Smooth muscle cell (in vitro differentiated cells): ENCODE measurements around the gene MOCS1. TPM values are rescaled to one million over a fixed set of nuclear protein-coding genes. Genes with fewer than 3 reads are reported as not detected.

Experiments used
- DNase-seq: peaks from one replicate; lab custom pipeline; 2025; ENCODE audit not compliant: unreplicated experiment; lab: John Stamatoyannopoulos, UW
- H2AFZ ChIP-seq: fragments of 200-600 bp; sonication (generic); 2 replicates; pipeline ENCODE4 v1.6.0; 2016; ENCODE audit warnings: antibody characterized with exemption, low read depth, mild to moderate bottlenecking
- H3F3A ChIP-seq: fragments of 200-600 bp; sonication (generic); 2 replicates; pipeline ENCODE4 v1.6.0; 2017; ENCODE audit warnings: antibody characterized with exemption, low read depth
- H3K27ac ChIP-seq: fragments of 200-600 bp; sonication (generic); 2 replicates; pipeline ENCODE4 v1.5.1; 2016; ENCODE audit warnings: low read depth, mild to moderate bottlenecking
- H3K27me3 ChIP-seq: fragments of 200-600 bp; sonication (generic); 2 replicates; pipeline ENCODE4 v1.6.1; 2016; ENCODE audit warnings: low read depth, mild to moderate bottlenecking
- H3K36me3 ChIP-seq: fragments of 200-600 bp; sonication (generic); 2 replicates; pipeline ENCODE4 v1.5.1; 2016; ENCODE audit warnings: low read depth
- H3K4me1 ChIP-seq: fragments of 200-600 bp; sonication (generic); 2 replicates; pipeline ENCODE4 v1.5.1; 2016; ENCODE audit warnings: low read depth
- H3K4me2 ChIP-seq: fragments of 200-600 bp; sonication (generic); 2 replicates; pipeline ENCODE4 v1.6.0; 2016; ENCODE audit warnings: mild to moderate bottlenecking
- H3K4me3 ChIP-seq: fragments of 200-600 bp; sonication (generic); 2 replicates; pipeline ENCODE4 v1.5.1; 2016; ENCODE audit warnings: mild to moderate bottlenecking
- H3K79me2 ChIP-seq: fragments of 200-600 bp; sonication (generic); 2 replicates; pipeline ENCODE4 v1.6.0; 2016; ENCODE audit warnings: low read depth, mild to moderate bottlenecking
- H3K9ac ChIP-seq: fragments of 200-600 bp; sonication (generic); 2 replicates; pipeline ENCODE4 v1.6.0; 2016; ENCODE audit warnings: low read depth
- H3K9me3 ChIP-seq: fragments of 200-600 bp; sonication (generic); replicated peaks from 2 replicates; pipeline ENCODE4 v1.5.1; 2016; ENCODE audit warnings: low read depth
- H4K20me1 ChIP-seq: fragments of 200-600 bp; sonication (generic); 2 replicates; pipeline ENCODE4 v1.6.0; 2016; ENCODE audit warnings: low read depth
- WGBS: methylation state at CpG from one replicate; pipeline ENCODE4 v1.1.7; 2016; ENCODE audit warnings: low lambda C conversion rate; 5-methylcytosine and 5-hydroxymethylcytosine counted together
- polyA plus RNA-seq: library from polyadenylated mRNA; unstranded; fragments of >200 nt; fragmentation: Nextera tagmentation; extraction: Ambion mirVana; gene quantifications from 2 replicates; pipeline ENCODE4 v1.2.1, GENCODE V29; 2016
- total RNA-seq: library from RNA; depleted of rRNA; stranded (reverse); fragments of >200 nt; gene quantifications from 2 replicates; pipeline ENCODE4 v1.2.3, GENCODE V29; 2014
- TF ChIP-seq, protein P1 (sequence below): fragments of 200-600 bp; sonication (generic); IDR thresholded peaks from 2 replicates; pipeline ENCODE4 v1.5.1; 2017; ENCODE audit warnings: borderline replicate concordance, mild to moderate bottlenecking, antibody characterized with exemption; ENCODE audit not compliant: insufficient read depth, poor library complexity, severe bottlenecking

MOCS1 gene
- total and polyA plus RNA-seq, 2 experiments from 2014 or later, result 7.7 to 12.1 TPM

DNA sequence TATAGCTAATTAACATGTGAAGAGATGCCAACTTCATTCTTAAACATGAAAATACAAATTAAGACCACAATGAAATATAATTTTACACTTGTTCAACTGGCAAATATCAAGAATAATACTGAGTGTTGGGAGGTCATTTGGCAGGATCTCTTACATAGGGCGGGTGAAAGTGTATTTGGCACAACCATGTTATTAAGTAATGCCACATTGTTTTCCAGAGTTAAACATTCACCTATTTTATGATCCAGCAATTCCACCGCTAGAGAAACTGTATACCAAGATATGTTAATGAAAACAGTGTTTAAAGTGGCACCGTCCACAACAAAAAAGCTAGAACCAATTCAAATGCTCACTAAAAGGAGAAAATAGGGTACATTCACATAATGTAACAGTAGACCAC lies 14.1 kb downstream of the MOCS1 start:
- WGBS, result 96% methylated on average over 3 of the region's 3 CpGs
- no peak overlapping the region for H3K27ac ChIP-seq
- TF ChIP-seq, protein P1, sequence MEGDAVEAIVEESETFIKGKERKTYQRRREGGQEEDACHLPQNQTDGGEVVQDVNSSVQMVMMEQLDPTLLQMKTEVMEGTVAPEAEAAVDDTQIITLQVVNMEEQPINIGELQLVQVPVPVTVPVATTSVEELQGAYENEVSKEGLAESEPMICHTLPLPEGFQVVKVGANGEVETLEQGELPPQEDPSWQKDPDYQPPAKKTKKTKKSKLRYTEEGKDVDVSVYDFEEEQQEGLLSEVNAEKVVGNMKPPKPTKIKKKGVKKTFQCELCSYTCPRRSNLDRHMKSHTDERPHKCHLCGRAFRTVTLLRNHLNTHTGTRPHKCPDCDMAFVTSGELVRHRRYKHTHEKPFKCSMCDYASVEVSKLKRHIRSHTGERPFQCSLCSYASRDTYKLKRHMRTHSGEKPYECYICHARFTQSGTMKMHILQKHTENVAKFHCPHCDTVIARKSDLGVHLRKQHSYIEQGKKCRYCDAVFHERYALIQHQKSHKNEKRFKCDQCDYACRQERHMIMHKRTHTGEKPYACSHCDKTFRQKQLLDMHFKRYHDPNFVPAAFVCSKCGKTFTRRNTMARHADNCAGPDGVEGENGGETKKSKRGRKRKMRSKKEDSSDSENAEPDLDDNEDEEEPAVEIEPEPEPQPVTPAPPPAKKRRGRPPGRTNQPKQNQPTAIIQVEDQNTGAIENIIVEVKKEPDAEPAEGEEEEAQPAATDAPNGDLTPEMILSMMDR, result no peak

DNA sequence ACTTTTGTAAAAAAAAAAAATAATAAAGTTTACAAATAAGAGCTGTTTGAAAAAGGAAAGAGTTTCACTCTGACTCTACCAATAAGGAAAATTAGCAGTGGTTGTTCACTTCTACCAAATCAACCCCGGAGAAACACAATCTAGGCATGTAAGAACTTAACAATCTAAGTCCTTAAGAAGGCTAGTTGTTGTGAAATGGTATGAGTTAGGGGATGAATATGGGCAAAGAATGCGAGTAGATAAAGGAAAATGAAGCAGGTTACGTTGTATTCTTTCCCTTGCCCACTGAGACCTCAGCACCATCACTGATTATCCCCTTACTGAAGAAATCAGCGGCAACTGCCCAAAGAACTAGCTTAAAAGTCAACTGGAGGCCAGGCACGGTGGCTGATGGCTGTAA lies 15.4 kb downstream of the MOCS1 start:
- no peak overlapping the region for H3K27ac ChIP-seq
- H4K20me1 ChIP-seq, result no peaks in the 10 kb centered on the region
- no peak overlapping the region for H2AFZ ChIP-seq
- no peaks in the 10 kb centered on the region for H3K9me3 ChIP-seq
- WGBS, result 95% methylated on average over 5 of the region's 5 CpGs
- DNase-seq, result no peak
- H3K9ac ChIP-seq, result no peak overlapping the region
- no peak overlapping the region for H3K4me3 ChIP-seq
- no peaks in the 10 kb centered on the region for H3K27me3 ChIP-seq
- H3K36me3 ChIP-seq, result no peaks in the 10 kb centered on the region
- no peaks in the 10 kb centered on the region for H3F3A ChIP-seq
- H3K4me2 ChIP-seq, result no peak overlapping the region
- H3K4me1 ChIP-seq, result no peaks in the 10 kb centered on the region
- H3K79me2 ChIP-seq, result no peaks in the 10 kb centered on the region
- TF ChIP-seq, protein P1, result no peak

More for the DNA sequence above, 14.1 kb downstream of the MOCS1 start:
- H3K36me3 ChIP-seq, result no peaks in the 10 kb centered on the region
- H2AFZ ChIP-seq, result no peak overlapping the region
- H3F3A ChIP-seq, result no peaks in the 10 kb centered on the region
- H3K27me3 ChIP-seq, result no peaks in the 10 kb centered on the region
- H3K4me2 ChIP-seq, result no peak overlapping the region
- no peak overlapping the region for H3K9ac ChIP-seq
- no peak overlapping the region for H3K4me3 ChIP-seq
- H4K20me1 ChIP-seq, result no peaks in the 10 kb centered on the region
- H3K4me1 ChIP-seq, result no peaks in the 10 kb centered on the region
- no peaks in the 10 kb centered on the region for H3K79me2 ChIP-seq
- DNase-seq, result no peak
- no peaks in the 10 kb centered on the region for H3K9me3 ChIP-seq

DNA sequence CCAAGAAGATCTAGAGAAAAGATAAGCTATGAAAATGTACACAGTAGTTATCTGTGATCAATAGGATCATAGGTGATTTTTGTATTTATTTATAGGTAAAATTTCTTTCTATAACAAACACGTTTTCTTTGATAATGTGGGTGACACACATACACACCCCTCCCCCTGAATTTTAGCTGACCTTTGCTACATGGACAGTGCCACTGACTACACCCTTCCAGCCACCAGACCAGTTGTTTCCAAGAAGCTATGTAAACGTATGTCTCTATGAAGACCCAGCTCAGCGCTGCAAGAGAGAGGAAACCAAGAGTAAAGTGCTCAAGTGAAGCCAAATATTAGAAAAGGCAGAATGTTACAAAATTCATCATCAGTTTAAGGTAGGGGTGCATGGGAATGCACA lies 16.3 kb downstream of the MOCS1 start:
- Histone ChIP-seq H4K20me1 (no peaks in the 10 kb centered on the region), H2AFZ (no peak overlapping the region), H3K36me3 (no peaks in the 10 kb centered on the region), H3K27me3 (no peaks in the 10 kb centered on the region), H3K9ac (no peak overlapping the region), H3K4me1 (no peaks in the 10 kb centered on the region), H3K4me3 (no peak overlapping the region), H3K27ac (no peak overlapping the region), H3K9me3 (no peaks in the 10 kb centered on the region), H3K79me2 (no peaks in the 10 kb centered on the region), H3K4me2 (no peak overlapping the region), H3F3A (no peaks in the 10 kb centered on the region)
- no peak for DNase-seq
- 94% methylated on average over 3 of the region's 3 CpGs for WGBS
- TF ChIP-seq, protein P1, result no peak

DNA sequence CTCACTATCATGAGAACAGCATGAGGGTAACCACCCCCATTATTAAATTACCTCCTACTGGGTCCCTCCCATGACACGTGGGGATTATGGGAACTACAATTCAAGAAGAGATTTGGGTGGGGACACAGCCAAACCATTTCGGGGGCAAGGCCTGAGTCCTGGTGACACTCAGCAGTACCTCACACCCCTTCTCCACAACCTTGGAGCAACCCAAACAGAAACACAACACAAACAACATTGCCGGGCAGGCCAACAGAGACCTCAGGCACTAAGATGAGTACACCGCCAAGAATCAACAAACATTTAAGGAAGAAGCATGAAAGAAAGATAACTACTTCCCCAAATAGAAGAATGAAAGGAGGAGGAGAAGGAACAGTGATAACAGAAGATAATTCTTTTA lies 16.9 kb downstream of the MOCS1 start:
- TF ChIP-seq, protein P1, result no peak
- no peak overlapping the region for H3K4me2 ChIP-seq
- WGBS, result 83% methylated on average over 4 of the region's 4 CpGs
- H3K79me2 ChIP-seq, result no peaks in the 10 kb centered on the region
- H3K27me3 ChIP-seq, result no peaks in the 10 kb centered on the region
- H3K4me3 ChIP-seq, result no peak overlapping the region
- no peaks in the 10 kb centered on the region for H3F3A ChIP-seq
- H2AFZ ChIP-seq, result no peak overlapping the region
- no peak overlapping the region for H3K9ac ChIP-seq
- no peak overlapping the region for H3K27ac ChIP-seq
- no peaks in the 10 kb centered on the region for H3K9me3 ChIP-seq
- no peak for DNase-seq
- H3K4me1 ChIP-seq, result no peaks in the 10 kb centered on the region
- no peaks in the 10 kb centered on the region for H3K36me3 ChIP-seq
- H4K20me1 ChIP-seq, result no peaks in the 10 kb centered on the region
